Panc1 (cell line): ENCODE results near the gene LUC7L. TPM values are rescaled to one million over a fixed set of nuclear protein-coding genes. Genes with fewer than 3 reads are reported as not detected.
"Not testable (repeated sequence)": the region's sequence is repeated elsewhere in the genome, so short reads cannot be mapped to it uniquely, and the experiment has no call there.

Experiments used
- ATAC-seq: fragments of 200-7000 bp; cut with Tn5 transposase; 2 replicates; pipeline ENCODE4 v1.9.1; 2020; ENCODE audit warnings: mild to moderate bottlenecking, moderate library complexity
- BruUV-seq: library from RNA; stranded (reverse); fragments of 400-500 nt; replicated peaks from 2 replicates; lab custom pipeline; 2021; lab: Mats Ljungman, UMichigan
- CTCF ChIA-PET: fragments of 300-600 bp; sonication (Branson Sonifier 250); formaldehyde crosslinking; loops from one replicate; lab custom pipeline; 2022; ENCODE audit warnings: antibody characterized with exemption; lab: Charles Lee
- POLR2A ChIA-PET: fragments of 300-600 bp; sonication (Branson Sonifier 250); formaldehyde crosslinking; loops from one replicate; lab custom pipeline; 2022; ENCODE audit warnings: antibody characterized with exemption; lab: Charles Lee
- DNase-seq: peaks from one replicate; pipeline ENCODE4 v3.0.0-alpha.2; 2010; ENCODE audit warnings: low read depth, low spot score
- H3K27ac ChIP-seq: 2 replicates; pipeline ENCODE4 v1.5.1; 2011; ENCODE audit warnings: mild to moderate bottlenecking, low read length, inconsistent platforms
- H3K27me3 ChIP-seq: fragments of 200-500 bp; sonication (Bioruptor generic); 2 replicates; pipeline ENCODE4 v1.6.0; 2014; ENCODE audit warnings: low read length, inconsistent platforms; ENCODE audit not compliant: control insufficient read depth, insufficient read depth
- H3K36me3 ChIP-seq: fragments of 200-500 bp; sonication (Bioruptor generic); 2 replicates; pipeline ENCODE4 v1.5.1; 2014; ENCODE audit warnings: inconsistent platforms, mild to moderate bottlenecking, low read length, moderate library complexity; ENCODE audit not compliant: control insufficient read depth, insufficient read depth
- H3K4me1 ChIP-seq: 2 replicates; pipeline ENCODE4 v1.5.1; 2011; ENCODE audit warnings: inconsistent platforms, mild to moderate bottlenecking, low read length, moderate library complexity; ENCODE audit not compliant: control insufficient read depth, insufficient read depth
- H3K4me3 ChIP-seq, 2 experiments: 2 replicates each; pipeline ENCODE4 v1.5.1; 2011 to 2012; ENCODE audit warnings: low read depth in 2 of 2, low read length in 2 of 2, mild to moderate bottlenecking in 2 of 2, inconsistent platforms in 1 of 2, moderate library complexity in 1 of 2
- H3K9me3 ChIP-seq: fragments of 200-500 bp; sonication (Bioruptor generic); 2 replicates; pipeline ENCODE4 v1.5.1; 2014; ENCODE audit warnings: low read depth, mild to moderate bottlenecking, inconsistent platforms, low read length, moderate library complexity; ENCODE audit not compliant: control insufficient read depth, insufficient read depth
- CTCF ChIP-seq: fragments of 450-650 bp; IDR thresholded peaks from 2 replicates; pipeline ENCODE4 v1.5.1; 2017; ENCODE audit warnings: mild to moderate bottlenecking
- POLR2AphosphoS5 ChIP-seq: IDR thresholded peaks from 2 replicates; pipeline ENCODE4 v1.6.1; 2012; ENCODE audit warnings: mild to moderate bottlenecking, low read depth, low read length, moderate library complexity
- REST ChIP-seq, 2 experiments: IDR thresholded peaks; 2 replicates each; pipeline ENCODE4 v1.6.1; 2011 to 2012; ENCODE audit warnings: low read depth in 2 of 2, control low read depth in 1 of 2, low read length in 1 of 2, mild to moderate bottlenecking in 1 of 2, moderate library complexity in 1 of 2; ENCODE audit not compliant: insufficient read depth in 1 of 2
- SIN3A ChIP-seq: IDR thresholded peaks from 2 replicates; pipeline ENCODE4 v1.6.1; 2012; ENCODE audit warnings: low read depth, mild to moderate bottlenecking, low read length, moderate library complexity, borderline replicate concordance; ENCODE audit not compliant: insufficient read depth
- TCF7L2 ChIP-seq: IDR thresholded peaks from 2 replicates; pipeline ENCODE4 v1.6.1; 2011; ENCODE audit warnings: mild to moderate bottlenecking, low read depth, low read length, inconsistent platforms
- in situ Hi-C: cut with HindIII; loops from 2 replicates; pipeline ENCODE4 v1.10.0; 2016; ENCODE audit warnings: low sequenced_read_pairs, low pct_unique_long_range_greater_than_20kb
- intact Hi-C: fragments of 100-400 bp; cut with micrococcal nuclease; formaldehyde crosslinking; loops from one replicate; pipeline ENCODE4 v1.10.0; 2022; ENCODE audit not compliant: unreplicated experiment
- total RNA-seq: library from RNA; stranded (reverse); gene quantifications from one replicate; pipeline ENCODE4 v1.2.1, GENCODE V29; 2021; ENCODE audit not compliant: unreplicated experiment

LUC7L gene
- total RNA-seq, 1 experiment from 2014 or later = 75.3 TPM

GRCh38 chr16:176006-176405, 53.2 kb downstream of the LUC7L start:
- H3K27me3 ChIP-seq, H3K4me3 ChIP-seq, in situ Hi-C loops, BruUV-seq, H3K9me3 ChIP-seq, CTCF ChIA-PET, DNase-seq, H3K4me1 ChIP-seq, H3K36me3 ChIP-seq, intact Hi-C loops, H3K27ac ChIP-seq, POLR2A ChIA-PET: not testable (repeated sequence)
- peak; percentile 40 for ATAC-seq

- DNase-seq (no peak), ATAC-seq (no peak)
- Histone ChIP-seq H3K9me3 (no peaks in the 10 kb centered on the region), H3K27ac (no peak overlapping the region), H3K27me3 (no peaks in the 10 kb centered on the region), H3K36me3 (no peaks in the 10 kb centered on the region), H3K4me3 (no peak overlapping the region), H3K4me1 (peaks cover 6% of the 10 kb centered on the region; the same call in 1 of the 2 replicates)
- POLR2A ChIA-PET = interaction anchor here (0.7 kb wide), 1 partner anchor 487 kb away, joined by 3 read pairs; no protein-coding TSS in a partner anchor
- TF ChIP-seq TCF7L2 = no peak
- no peak for TF ChIP-seq CTCF
- no peak for TF ChIP-seq SIN3A
- TF ChIP-seq POLR2AphosphoS5 = no peak
- no peak; a peak in 2 of 4 replicates for TF ChIP-seq REST (IDR thresholded peaks at IDR 0.05; ENCODE audit: insufficient read depth in 1 of 2, low read depth in 2 of 2, low read length in 1 of 2)
- in situ Hi-C loops = no loop called here
- CTCF ChIA-PET = interaction anchor here (1.0 kb wide), 1 partner anchor 58 kb away, joined by 4 read pairs; no protein-coding TSS in a partner anchor
- BruUV-seq = no TSS peak
- intact Hi-C loops = no loop called here
Measured at GRCh38 chr16:175011-175949, 54.0 kb downstream of the LUC7L start.
